Measurements from ENCODE around the gene UAP1L1.

The UAP1L1 gene

GRCh38 chr9:137071282-137071681 is 6.0 kb upstream of the UAP1L1 start:
- Mint-ChIP-seq H3K4me3 (peak overlapping the region; percentile 85), H3K36me3 (ENCODE audit: low read depth) (no peaks in the 10 kb centered on the region), H3K9me3 (no peaks in the 10 kb centered on the region), H3K27me3 (ENCODE audit: low read depth) (no peaks in the 10 kb centered on the region), H3K27ac (peak overlapping the region; percentile 77), H3K4me1 (ENCODE audit: low read depth) (peaks cover 13% of the 10 kb centered on the region)

GRCh38 chr9:137073992-137074399 is 3.3 kb upstream of the UAP1L1 start:
- H3K4me3 Mint-ChIP-seq = no peak overlapping the region

GRCh38 chr9:137074657-137075274 is 2.6 kb upstream of the UAP1L1 start:
- Mint-ChIP-seq H3K9me3 (no peaks in the 10 kb centered on the region), H3K27ac (no peak overlapping the region), H3K4me3 (no peak overlapping the region), H3K4me1 (ENCODE audit: low read depth) (peaks cover 11% of the 10 kb centered on the region), H3K36me3 (ENCODE audit: low read depth) (peaks cover under 1% of the 10 kb centered on the region), H3K27me3 (ENCODE audit: low read depth) (no peaks in the 10 kb centered on the region)

More at GRCh38 chr9:137073992-137074399, 3.3 kb upstream of the UAP1L1 start:
- H3K9me3 Mint-ChIP-seq = no peaks in the 10 kb centered on the region
- H3K4me1 Mint-ChIP-seq (ENCODE audit: low read depth) = peaks cover 10% of the 10 kb centered on the region
- no peaks in the 10 kb centered on the region for H3K36me3 Mint-ChIP-seq (ENCODE audit: low read depth)
- H3K27me3 Mint-ChIP-seq (ENCODE audit: low read depth) = no peaks in the 10 kb centered on the region
- no peak overlapping the region for H3K27ac Mint-ChIP-seq

- Mint-ChIP-seq H3K4me1 (ENCODE audit: low read depth) (peaks cover 14% of the 10 kb centered on the region), H3K4me3 (no peak overlapping the region), H3K9me3 (no peaks in the 10 kb centered on the region), H3K27me3 (ENCODE audit: low read depth) (no peaks in the 10 kb centered on the region), H3K27ac (no peak overlapping the region), H3K36me3 (ENCODE audit: low read depth) (peaks cover 3% of the 10 kb centered on the region)
These were observed 2.0 kb upstream of the UAP1L1 start for GRCh38 chr9:137075275-137075775.

- Mint-ChIP-seq H3K4me3 (peak overlapping the region; percentile 63), H3K4me1 (ENCODE audit: low read depth) (peaks cover 5% of the 10 kb centered on the region), H3K9me3 (no peaks in the 10 kb centered on the region), H3K27ac (no peak overlapping the region), H3K27me3 (ENCODE audit: low read depth) (no peaks in the 10 kb centered on the region), H3K36me3 (ENCODE audit: low read depth) (peaks cover 4% of the 10 kb centered on the region)
These were observed 694 bp upstream of the UAP1L1 start for GRCh38 chr9:137076636-137077009.

- Mint-ChIP-seq H3K36me3 (ENCODE audit: low read depth) (peaks cover 8% of the 10 kb centered on the region), H3K9me3 (no peaks in the 10 kb centered on the region), H3K27me3 (ENCODE audit: low read depth) (no peaks in the 10 kb centered on the region), H3K4me3 (peak overlapping the region; percentile 72), H3K27ac (no peak overlapping the region), H3K4me1 (ENCODE audit: low read depth) (peaks cover 5% of the 10 kb centered on the region)
These were observed 709 bp downstream of the UAP1L1 start for GRCh38 chr9:137077758-137078693.

- Mint-ChIP-seq H3K27me3 (ENCODE audit: low read depth) (no peaks in the 10 kb centered on the region), H3K36me3 (ENCODE audit: low read depth) (peaks cover 8% of the 10 kb centered on the region), H3K9me3 (no peaks in the 10 kb centered on the region), H3K27ac (no peak overlapping the region), H3K4me1 (ENCODE audit: low read depth) (peaks cover 5% of the 10 kb centered on the region), H3K4me3 (peak overlapping the region; percentile 51)
These were observed 1.5 kb downstream of the UAP1L1 start for GRCh38 chr9:137078701-137079400.

- Mint-ChIP-seq H3K4me3 (no peak overlapping the region), H3K4me1 (ENCODE audit: low read depth) (peaks cover 5% of the 10 kb centered on the region), H3K36me3 (ENCODE audit: low read depth) (peaks cover 8% of the 10 kb centered on the region), H3K27me3 (ENCODE audit: low read depth) (no peaks in the 10 kb centered on the region), H3K9me3 (no peaks in the 10 kb centered on the region), H3K27ac (no peak overlapping the region)
These were observed 2.1 kb downstream of the UAP1L1 start for GRCh38 chr9:137079401-137079787.

- H3K9me3 Mint-ChIP-seq = no peaks in the 10 kb centered on the region
- no peak overlapping the region for H3K4me3 Mint-ChIP-seq
- peaks cover 8% of the 10 kb centered on the region for H3K36me3 Mint-ChIP-seq (ENCODE audit: low read depth)
- peaks cover 9% of the 10 kb centered on the region for H3K4me1 Mint-ChIP-seq (ENCODE audit: low read depth)
- no peaks in the 10 kb centered on the region for H3K27me3 Mint-ChIP-seq (ENCODE audit: low read depth)
- H3K27ac Mint-ChIP-seq = no peak overlapping the region
These were observed 3.2 kb downstream of the UAP1L1 start for GRCh38 chr9:137080260-137081122.

- peaks cover 13% of the 10 kb centered on the region for H3K4me1 Mint-ChIP-seq (ENCODE audit: low read depth)
- H3K9me3 Mint-ChIP-seq = no peaks in the 10 kb centered on the region
- H3K27ac Mint-ChIP-seq = no peak overlapping the region
- peaks cover 8% of the 10 kb centered on the region for H3K36me3 Mint-ChIP-seq (ENCODE audit: low read depth)
- H3K27me3 Mint-ChIP-seq (ENCODE audit: low read depth) = no peaks in the 10 kb centered on the region
- H3K4me3 Mint-ChIP-seq = no peak overlapping the region
These were observed 5.1 kb downstream of the UAP1L1 start for GRCh38 chr9:137082222-137082924.

- no peak overlapping the region for H3K27ac Mint-ChIP-seq
- H3K4me3 Mint-ChIP-seq = no peak overlapping the region
- H3K9me3 Mint-ChIP-seq = no peaks in the 10 kb centered on the region
- H3K4me1 Mint-ChIP-seq (ENCODE audit: low read depth) = peaks cover 18% of the 10 kb centered on the region
- H3K36me3 Mint-ChIP-seq (ENCODE audit: low read depth) = peaks cover 8% of the 10 kb centered on the region
- H3K27me3 Mint-ChIP-seq (ENCODE audit: low read depth) = no peaks in the 10 kb centered on the region
These were observed 5.6 kb downstream of the UAP1L1 start for GRCh38 chr9:137082925-137083290.

GRCh38 chr9:137083394-137084004 is 6.2 kb downstream of the UAP1L1 start:
- no peak overlapping the region for H3K4me3 Mint-ChIP-seq
- peaks cover 22% of the 10 kb centered on the region for H3K4me1 Mint-ChIP-seq (ENCODE audit: low read depth)
- H3K36me3 Mint-ChIP-seq (ENCODE audit: low read depth) = peaks cover 10% of the 10 kb centered on the region
- H3K27ac Mint-ChIP-seq = no peak overlapping the region
- H3K27me3 Mint-ChIP-seq (ENCODE audit: low read depth) = no peaks in the 10 kb centered on the region
- H3K9me3 Mint-ChIP-seq = no peaks in the 10 kb centered on the region

GRCh38 chr9:137084526-137084925 is 7.2 kb downstream of the UAP1L1 start:
- Mint-ChIP-seq H3K36me3 (ENCODE audit: low read depth) (peaks cover 17% of the 10 kb centered on the region), H3K4me1 (ENCODE audit: low read depth) (peaks cover 28% of the 10 kb centered on the region), H3K4me3 (no peak overlapping the region), H3K9me3 (no peaks in the 10 kb centered on the region), H3K27ac (no peak overlapping the region), H3K27me3 (ENCODE audit: low read depth) (no peaks in the 10 kb centered on the region)
